Measurements from ENCODE around the gene PNPLA7.
"Not testable (repeated sequence)": the region's sequence is repeated elsewhere in the genome, so short reads cannot be mapped to it uniquely, and the experiment has no call there.

PNPLA7 gene

DNA sequence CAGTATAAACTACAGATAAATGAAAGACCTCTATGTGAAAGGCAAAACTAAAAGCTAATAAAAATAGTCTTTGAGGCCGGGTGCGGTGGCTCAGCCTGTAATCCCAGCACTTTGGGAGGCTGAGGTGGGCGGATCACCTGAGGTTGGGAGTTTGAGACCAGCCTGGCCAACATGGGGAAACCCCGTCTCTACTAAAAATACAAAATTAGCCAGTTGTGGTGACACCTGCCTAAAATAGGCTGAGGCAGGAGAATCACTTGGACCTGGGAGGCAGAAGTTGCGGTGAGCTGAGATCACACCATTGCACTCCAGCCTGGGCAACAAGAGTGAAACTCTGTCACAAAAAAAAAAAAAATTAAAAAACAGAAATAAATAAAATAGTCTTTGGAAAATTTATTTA is 37.1 kb downstream of the PNPLA7 start:
- DNase-seq, result not testable (repeated sequence)

DNA sequence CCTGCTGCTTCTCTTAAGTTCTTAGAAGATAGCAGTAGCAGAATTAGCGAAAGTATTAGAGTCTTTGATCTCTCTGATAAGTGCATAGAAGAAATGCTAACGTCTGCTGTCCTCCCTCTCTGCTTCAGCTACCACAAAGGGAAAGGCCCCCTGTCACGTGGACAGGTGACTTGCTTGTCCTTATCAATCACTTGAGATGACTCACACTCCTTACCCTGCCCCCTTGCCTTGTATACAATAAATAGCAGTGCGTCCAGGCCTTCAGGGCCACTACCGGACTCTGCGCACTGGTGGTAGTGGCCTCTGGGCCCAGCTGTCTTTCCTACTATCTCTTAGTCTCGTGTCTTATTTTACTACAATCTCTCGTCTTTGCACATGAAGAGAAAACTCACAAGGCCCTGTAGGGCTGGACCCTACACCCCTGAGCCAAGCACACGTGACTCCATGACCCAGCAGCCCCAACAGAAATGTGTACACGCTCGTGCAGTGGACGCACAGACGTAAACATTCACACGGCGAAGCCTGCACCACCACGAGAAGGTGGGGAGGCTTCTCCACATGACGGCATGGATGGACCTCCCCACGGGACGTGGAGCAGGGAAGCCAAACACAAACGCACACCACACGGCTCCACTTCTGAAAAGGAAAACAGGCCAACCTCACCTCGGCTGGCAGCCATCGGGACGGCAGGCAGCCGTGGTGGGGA is 38.3 kb downstream of the PNPLA7 start:
- peak; percentile 10 for DNase-seq

DNA sequence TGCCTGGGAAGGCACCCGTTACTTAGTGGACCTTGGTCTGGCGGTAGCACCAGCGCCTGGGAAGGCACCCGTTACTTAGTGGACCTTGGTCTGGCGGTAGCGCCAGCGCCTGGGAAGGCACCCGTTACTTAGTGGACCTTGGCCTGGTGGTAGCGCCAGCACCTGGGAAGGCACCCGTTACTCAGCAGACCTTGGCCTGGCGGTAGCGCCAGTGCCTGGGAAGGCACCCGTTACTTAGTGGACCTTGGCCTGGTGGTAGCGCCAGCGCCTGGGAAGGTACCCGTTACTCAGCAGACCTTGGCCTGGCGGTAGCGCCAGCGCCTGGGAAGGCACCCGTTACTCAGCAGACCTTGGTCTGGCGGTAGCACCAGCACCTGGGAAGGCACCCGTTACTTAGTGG is 39.1 kb downstream of the PNPLA7 start:
- peak; percentile 6 for DNase-seq

DNA sequence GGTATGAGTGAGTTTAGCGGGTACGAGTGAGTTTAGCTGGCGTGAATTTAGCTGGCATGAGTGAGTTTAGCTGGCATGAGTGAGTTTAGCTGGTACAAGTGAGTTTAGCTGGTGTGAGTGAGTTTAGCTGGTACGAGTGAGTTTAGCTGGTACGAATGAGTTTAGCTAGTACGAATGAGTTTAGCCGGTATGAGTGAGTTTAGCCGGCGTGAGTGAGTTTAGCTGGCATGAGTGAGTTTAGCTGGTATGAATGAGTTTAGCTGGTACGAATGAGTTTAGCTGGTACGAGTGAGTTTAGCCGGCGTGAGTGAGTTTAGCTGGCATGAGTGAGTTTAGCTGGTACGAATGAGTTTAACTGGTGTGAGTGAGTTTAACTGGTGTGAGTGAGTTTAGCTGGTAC is 41.0 kb downstream of the PNPLA7 start:
- DNase-seq, result no peak

DNA sequence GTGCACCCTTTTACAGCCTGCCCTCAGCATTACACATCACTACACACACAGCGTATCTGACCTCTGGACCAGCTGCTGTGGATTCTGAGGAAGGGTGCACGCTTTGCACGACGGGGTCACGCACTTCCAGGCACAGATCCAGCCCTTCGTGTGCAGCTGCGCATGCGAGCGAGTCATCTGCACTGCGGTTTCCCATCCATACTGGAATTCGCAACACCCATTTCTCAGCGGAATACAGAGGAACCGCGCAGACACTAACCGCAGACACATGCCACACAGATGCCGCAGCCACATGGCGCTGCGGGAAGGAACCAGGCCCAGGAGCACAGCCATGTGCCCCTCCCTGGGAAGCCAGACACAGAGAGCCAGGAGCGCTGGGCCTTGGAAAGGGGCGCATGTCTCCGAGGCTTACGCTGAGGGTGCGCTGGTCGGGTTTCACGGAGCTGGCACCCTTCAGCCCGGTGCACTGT is 43.5 kb downstream of the PNPLA7 start:
- peak; percentile 31 for DNase-seq

DNA sequence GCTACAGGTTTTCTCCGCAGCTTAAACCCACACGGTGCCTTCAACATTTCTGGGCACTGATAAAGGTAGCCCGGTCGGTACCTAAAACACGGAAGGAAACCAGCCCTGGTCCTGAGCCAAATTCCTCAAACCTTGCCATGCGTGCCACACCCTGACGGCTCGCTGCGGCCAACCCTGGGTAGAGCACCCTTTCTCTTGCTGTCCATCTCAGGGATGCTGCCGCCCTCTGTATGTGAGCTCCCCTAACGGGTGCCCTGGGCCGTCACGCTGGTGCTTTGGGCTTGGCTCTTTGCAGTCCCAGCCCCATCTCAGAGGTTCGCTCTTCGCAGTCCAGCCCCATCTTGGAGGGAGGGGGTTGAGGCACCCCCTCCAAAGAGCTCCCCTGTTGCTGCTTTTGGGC is 43.9 kb downstream of the PNPLA7 start:
- DNase-seq, result peak; percentile 8

DNA sequence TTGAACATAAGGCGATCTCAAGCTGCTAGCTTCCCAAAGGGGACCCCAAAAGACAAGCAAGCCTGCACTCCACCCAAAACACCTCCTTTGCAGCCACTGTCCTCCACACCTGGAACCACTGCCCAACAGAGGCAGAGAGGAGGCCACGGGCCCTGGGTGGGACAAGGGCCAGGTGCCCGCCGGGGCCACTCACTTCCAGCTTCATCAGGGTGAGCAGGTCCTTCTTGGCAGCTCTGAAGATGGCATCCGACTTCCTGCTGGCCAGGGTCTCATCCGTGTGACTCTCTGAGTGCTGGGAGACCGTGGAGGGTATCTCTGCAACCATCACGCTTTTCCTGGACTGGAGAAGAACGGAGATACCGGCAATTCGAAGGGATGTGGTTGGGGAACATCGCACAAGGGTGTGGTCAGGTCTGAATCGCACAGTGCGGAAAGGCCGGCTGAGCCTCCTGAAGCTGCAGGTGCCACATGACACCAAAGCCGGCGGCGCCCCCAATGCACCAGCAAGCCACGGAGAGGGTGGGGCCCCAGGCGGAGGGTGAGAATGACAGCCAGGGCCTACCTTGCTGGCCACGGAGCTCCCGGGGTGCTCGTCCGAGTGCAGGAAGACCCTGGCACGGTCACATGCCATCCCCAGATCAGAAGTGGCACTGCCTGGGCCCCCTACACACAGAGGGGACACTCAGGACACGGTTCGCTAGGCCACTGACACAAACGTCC is 44.6 kb downstream of the PNPLA7 start:
- DNase-seq, result peak; percentile 13

DNA sequence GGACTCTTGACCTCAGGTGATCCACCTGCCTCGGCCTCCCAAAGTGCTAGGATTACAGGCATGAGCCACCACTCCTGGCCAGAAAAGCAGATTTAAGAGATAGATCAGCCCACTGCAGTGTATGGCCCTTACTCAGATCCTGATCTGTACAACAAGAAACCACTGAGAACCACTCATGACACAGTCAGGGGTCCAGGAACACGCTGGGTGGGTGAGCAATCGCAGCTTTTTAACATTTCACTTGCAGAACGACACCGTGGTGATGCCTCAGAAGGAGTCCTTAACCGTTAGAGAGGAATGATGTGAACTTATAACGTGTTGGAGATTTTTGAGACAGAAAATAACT is 45.8 kb downstream of the PNPLA7 start:
- peak; percentile 9 for DNase-seq

DNA sequence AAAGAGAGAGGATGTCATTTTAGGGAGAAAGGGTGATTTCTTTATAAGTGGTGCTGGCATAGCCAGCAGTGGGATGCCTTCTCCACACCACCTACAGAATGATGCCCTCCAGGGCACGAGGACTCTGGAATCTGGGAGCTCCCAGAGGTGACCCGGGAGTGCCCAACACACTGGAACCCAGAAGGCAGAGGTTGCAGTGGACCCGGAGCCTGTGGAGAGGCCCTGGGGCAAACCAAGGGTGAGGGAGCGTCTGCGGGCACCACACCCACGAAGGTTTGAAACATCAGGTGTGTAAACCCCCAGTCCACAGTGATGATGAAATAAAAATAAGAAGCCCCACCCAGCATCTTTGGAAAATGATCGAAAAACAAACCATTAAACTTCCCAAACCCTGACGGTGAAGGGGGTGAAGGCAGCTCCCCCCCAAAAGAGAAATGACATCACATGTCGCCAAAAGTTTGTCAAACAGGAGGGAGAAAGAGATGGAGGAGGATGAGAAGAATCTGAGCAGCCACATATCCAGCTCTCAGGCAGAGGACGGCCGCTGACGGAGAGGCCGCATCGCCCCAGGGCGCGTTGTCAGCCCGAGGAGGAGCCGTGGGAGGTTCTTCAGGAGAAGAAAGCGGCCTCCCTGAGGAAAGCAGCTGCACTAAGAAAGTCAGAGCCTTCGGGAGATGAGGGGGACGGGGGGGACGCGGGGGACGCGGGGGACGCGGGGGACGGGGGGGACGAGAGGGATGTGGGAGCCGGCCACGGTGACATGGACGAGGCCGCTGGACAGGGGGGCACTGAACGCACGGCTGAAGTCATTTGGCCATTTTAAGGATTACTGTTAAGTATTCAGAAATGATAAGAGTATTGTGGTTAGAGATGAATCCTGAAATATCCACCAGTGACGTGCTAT is 47.9 kb downstream of the PNPLA7 start:
- no peak for DNase-seq

DNA sequence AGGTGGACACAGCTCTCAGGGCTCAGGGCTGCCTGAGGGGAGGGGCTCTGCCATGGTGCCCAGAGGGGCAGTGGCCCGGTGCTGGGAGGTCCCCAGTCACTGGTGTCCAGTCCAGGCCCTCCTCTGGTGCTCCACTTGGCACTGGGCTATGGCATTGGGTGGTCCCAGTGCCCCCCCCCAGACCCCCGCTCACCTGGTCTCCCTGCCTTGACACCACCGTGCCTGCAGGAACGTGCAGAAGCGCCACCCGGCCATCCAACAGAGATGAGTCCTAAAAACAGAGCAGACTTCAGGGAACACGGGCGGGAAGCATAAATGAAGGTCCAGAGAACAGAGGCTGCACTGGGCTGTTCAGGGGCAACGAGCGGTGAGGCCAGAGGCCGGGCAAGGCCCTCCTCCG is 48.7 kb downstream of the PNPLA7 start:
- DNase-seq, result no peak

DNA sequence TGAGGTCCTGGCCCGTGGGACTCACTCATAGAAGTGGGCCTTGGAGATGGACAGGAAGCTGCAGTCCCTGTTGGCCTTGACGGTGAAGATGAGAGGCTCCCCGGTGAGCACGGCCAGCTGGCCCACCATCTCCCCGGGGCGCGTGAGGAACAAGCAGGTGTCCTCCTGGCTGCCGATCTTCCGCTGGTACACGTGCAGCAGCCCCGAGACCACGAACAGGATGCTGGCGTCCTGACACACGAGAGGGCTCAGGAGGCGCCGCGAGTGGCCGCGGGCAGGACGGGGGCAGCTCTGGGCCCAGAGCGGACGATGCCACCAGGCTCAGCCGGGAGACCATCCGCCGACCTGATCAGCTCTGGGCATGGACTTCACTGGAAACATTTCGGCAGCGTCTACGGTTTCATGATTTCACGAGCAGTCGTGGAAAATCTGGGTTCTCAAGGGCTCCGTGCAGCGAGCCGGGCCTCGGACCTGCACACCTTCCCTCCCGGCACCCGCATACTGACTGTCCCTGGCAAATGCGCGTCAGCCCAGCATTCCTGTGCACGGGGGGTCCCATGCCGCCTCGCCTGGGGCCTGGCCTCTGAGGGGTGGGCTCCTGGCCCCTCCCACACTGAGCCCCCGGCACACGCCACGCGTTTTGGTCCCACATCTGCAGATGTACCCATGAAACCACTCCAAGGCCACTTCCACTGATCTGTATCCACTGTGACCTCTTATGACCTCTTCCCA is 49.4 kb downstream of the PNPLA7 start:
- DNase-seq, result no peak

DNA sequence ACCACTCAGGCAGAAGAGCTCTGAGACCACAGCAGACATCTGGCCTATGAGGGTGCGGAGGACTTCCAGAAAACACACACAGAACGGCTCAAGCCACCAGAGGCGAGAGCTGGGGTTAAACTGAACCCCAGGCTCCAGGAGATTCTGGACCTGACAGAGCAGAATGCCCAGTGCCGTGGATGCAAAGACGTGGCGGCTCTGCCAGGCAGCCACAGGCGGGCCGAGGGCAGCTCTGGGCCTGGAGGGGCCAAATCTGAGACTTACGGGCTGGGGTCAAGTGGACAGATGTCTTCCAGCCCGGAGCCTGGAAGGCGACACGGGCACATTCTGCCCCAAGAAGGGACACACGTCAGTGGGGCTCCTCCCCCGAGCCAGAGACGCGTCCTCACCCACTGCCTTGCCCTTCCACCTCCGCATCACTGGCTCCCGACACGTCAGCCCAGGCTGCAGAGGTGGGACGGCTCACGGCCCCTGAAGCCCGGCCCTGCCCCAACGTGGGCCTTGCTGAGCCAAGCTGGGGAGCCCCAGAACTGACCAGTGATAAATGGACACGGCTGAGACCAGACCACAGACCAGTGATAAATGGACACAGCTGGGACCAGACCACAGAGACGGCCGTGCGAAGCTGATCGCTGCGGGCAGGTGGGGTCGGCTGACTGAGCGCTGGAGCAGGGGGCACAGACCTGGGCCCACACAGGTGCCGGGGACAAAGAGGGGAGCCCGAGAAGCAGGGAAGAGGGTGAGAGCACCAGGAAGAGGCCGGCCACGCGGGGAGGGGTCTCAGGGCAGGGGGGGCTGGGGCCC is 50.1 kb downstream of the PNPLA7 start:
- DNase-seq, result no peak

DNA sequence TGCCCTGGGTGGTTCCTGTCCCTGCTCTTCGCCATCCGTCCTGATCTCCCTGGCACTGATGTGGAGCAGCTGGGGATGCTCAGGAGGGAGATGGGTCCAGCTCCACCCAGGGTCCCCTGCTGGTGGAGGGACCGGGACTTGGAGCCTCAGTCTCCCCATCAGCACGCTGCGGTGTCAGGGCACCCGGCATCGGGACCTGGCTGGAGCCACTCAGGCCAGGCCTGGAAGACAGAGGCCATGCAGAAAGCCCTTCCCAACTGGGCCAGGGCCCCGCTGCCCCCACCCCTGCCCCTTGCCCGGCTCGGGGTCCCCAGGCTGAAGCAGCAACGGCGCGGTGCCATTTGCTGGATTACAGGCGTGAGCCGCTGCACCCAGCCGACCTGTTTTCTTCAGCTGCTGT is 50.8 kb downstream of the PNPLA7 start:
- no peak for DNase-seq

DNA sequence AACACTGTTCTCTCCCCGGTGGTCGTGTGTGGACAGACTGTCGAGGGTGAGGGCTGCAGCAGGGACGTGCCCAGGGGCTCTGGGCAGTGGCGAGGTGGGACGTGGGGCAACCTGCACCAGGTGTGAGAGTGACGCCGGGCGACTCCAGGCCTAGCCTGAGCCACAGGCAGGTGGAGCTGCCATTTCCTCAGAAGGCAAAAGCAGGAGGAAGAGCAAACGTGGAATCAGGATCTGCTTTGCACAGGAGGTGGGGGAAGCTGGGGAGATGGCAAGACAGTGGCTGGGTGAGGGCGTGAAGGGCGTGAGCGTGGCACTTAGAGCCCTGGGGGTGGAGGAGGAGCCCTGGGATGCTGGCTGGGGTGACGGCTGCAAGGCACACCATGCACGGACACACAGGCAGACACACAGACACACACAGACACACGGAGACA is 51.5 kb downstream of the PNPLA7 start:
- DNase-seq, result no peak

DNA sequence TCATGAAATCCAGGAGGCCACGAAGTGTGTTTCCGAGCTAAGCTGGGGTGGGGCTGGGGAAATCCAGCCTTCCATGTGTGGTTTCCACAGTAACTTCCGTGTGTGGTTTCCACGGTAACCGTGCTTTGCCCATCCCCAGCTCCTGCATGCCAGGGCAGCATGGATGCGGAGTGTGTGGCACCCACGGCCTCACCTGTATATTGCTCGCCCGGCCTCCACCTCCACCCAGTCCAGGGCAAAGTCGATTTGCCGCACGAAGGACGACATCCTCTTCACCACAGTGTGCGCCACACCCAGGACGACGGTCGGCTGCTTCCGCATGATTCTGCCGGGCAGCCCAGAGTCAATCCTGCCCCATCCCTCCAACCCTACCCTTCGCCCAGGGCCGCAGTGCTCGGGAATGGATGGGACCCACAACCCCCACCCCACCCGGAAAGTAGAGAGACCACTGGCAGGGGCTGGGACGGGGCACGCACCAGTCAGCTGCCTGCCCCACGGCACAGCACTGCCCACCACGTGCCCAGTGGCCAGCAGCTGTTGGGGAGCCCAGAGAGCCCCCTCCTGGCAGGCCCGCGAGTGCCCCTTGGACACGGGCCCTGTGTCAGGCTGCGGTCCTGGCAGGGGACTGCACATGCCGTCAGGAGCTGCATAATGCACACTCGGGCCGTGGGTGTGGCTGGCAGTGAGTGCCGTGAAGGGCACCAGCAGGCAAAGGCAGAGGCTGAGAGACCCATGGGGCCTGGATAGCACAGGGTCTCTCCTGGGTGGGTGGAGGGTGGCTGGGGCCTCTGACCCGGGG is 52.1 kb downstream of the PNPLA7 start:
- no peak for DNase-seq

DNA sequence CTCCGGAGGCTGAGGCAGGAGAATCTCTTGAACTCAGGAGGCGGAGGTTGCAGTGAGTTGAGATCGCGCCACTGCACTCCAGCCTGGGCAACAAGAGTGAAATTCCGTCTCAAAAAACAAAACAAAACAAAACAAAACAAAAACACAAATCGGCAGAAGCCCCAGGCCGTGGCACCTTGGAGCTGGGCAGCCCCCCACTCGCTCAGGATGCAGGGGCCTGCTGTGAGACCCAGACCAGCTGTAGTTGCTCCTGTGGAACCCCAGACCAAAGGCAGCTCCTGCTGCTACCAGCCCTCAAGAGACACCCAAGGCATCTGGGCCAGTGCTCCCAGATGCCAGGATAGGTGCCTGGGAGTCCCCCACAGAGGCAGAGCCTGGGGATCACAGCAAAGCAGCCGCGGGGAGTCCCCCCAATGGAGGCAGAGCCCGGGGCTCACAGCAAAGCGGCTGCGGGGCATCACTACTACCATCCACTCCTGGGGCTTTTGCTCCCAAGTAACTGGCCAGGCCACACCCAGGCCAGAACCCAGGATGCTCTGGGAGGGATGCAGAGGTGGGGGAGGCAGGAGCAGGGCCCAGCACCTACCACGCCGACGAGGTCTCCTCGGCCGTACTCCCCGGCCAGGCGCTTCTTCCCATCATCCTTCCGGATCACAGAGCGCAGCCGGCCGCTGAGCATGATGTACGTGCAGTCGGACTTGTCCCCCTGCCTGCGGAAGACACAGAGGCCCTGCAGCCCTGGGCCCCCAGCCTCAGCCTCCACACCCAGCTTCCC is 53.4 kb downstream of the PNPLA7 start:
- DNase-seq, result no peak

DNA sequence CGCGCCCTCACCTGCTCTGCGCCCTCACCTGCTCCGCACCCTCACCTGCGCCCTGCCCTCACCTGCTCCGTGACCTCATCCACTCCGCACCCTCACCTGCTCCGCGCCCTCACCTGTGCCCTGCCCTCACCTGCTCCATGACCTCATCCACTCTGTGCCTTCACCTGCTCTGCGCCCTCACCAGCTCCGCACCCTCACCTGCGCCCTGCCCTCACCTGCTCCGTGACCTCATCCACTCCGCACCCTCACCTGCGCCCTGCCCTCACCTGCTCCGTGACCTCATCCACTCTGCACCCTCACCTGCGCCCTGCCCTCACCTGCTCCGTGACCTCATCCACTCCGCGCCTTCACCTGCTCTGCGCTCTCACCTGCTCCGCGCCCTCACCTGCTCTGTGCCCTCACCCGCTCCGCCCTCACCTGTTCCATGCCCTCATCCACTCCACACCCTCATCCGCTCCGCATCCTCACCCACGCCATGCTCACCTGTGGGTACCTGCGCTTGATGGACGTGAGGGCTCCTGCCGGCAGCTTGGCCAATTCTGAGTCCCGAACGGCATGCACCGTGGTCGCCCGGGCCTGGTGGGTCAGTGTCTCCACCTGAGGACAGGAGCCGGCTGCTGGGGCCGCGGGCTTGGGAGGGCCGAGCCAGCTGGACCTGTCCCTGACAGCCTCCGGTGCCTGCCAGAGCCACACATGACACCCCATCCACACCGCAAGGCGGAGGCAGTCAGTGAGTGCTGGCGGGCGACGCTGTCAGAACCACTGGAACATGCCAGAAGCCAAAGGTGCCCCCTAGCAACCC is 55.5 kb downstream of the PNPLA7 start:
- no peak for DNase-seq

DNA sequence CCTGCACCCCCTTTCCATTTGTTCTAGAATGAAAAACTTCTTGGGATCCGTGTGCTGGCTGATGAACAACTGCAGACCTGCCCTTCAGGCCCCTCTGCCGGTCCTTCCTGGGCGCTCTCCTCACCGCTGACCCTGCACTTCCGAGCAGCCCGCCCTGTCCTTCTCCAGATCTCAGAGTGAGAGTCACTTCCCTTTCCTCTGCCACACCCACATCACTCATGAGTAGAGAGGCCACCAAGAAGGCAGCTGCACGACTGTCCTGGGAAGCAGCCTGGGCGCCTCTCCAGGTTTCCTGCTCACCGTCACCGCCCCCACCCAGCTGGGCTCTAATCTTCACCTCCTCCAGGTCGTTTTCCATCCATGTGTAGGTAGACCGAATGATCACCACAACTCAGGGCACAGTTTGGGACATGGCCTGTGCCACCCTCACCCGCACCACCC is 56.1 kb downstream of the PNPLA7 start:
- no peak for DNase-seq

DNA sequence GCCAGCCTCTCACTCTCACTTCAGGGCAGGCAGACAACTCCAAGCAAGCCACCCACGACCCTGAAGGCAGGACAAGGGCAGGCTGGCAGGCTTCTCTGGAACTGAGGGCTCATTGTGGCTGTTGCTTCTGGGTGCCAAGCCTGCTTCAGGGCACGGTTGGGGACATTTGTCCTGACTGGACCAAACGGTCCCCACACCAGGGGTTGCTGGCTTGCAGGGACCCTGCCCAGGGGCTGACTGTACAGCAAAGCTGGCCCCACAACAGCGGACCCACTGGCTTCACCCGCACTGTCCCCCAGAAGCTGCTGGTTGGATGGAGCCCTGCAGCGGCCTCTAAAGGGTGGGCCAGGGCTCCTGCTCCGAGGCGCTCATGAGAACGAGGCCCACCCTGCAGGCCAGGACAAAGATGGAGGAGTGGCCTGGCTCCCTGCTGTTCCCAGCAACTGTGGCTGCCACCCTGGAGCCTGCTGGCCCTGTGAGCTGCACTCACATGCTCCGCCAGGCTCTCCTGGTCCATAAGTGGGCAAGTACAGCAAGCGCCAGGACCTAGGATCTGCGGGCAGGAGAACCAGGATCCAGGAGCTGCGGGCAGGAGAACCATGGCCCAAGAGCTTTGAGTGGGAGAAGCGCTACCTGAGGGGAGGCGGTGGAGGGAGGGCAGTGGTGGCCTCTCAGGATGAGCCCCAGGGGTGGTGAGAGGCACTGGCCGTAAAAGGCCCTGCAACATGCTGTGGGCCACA is 56.7 kb downstream of the PNPLA7 start:
- DNase-seq, result no peak

Data from left hindlimb (tissue), 1 donor.